ENCODE measurements around the gene CLIP2.
"Not testable (repeated sequence)": the region's sequence is repeated elsewhere in the genome, so short reads cannot be mapped to it uniquely, and the experiment has no call there.

The CLIP2 gene

DNA sequence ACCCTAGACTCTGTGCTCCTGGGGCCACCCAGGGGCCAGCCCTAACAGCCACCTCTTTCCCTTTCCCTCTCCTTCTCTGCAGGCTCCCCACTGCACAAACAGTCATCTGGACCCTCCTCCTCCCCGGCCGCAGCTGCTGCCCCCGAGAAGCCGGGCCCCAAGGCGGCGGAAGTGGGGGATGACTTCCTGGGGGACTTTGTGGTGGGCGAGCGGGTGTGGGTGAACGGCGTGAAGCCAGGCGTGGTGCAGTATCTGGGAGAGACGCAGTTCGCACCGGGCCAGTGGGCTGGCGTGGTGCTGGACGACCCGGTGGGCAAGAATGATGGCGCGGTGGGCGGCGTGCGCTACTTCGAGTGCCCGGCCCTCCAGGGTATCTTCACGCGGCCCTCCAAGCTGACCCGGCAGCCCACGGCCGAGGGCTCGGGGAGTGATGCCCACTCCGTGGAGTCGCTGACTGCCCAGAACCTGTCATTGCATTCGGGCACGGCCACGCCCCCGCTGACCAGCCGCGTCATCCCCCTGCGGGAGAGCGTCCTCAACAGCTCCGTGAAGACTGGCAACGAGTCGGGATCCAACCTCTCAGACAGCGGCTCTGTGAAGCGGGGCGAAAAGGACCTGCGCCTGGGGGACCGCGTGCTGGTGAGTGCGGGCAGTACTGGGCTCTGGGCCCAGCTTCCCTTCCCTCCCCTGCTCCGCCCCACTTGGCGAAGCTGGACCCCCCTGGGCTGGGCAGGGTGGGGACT, 49.3 kb downstream of the CLIP2 start:
- no peak for DNase-seq

DNA sequence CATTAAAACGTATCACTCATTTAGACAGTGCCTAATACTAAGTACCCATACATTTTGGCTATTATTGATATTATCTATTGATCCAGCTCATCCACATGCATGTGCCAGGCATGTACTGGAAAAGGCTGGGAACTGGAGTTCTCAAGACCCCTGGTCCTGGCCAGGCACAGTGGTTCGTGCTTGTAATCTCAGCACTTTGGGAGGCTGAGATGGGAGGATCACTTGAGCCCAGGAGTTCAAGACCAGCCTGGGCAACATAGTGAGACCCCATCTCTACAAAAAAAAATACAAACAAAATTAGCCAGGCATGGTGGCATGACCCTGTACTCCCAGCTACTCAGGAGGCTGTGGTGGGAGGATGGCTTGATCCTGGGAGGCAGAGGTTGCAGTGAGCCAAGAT, 50.4 kb downstream of the CLIP2 start:
- DNase-seq: not testable (repeated sequence)

DNA sequence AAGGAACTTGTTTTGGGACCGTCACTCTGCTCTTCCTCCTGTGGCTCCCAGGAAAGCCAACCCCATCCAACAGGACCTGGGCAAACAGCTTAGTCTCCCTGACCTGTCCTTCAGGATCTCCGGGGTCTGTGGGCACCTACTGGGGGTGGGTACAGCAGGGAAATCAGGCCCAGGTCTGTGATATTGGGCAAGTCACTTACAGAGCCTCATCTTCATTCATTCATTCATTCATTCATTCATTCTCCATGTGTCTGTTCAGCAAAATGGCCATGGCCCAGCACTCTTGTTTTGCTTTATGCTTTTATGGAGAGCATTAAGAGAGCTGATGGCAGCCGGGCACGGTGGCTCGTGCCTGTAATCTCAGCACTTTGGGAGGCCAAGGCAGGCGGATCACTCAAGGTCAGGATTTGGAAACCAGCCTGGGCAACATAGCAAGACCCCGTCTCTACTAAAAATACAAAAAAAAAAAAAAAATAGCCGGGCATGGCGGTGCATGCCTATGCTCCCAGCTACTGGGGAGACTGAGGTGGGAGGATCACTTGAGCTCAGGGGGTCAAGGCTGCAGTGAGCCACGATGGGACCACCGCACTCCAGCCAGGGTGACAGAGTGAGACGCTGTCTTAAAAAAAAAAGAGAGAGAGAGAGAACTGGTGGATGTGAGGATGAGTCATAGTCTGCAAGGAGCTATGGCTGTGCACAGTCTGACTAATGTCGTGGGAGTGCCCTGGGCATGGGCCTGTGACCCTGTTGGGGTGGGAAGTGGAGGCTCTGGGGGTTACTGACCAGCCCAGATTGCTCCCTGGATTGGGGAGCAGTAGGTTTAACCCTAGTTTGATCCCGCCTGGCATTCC, 54.3 kb downstream of the CLIP2 start:
- no peak for DNase-seq

DNA sequence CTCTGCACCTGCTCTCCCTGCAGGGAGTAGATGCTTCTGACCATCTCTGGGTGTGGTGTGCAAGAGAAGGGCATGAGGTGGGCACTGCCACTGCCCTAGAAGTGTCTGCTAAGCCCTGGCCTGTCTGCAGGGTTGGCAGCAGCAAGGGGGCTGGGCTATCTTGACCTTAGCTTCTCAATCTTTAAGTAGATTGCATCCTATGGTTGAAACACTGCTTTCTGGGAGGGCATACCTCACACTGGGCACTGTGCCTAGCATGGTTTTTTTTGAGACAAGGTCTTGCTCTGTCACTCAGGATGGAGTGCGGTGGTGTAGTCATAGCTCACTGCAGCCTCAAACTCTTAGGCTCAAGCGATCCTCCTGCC, 54.9 kb downstream of the CLIP2 start:
- DNase-seq: no peak

DNA sequence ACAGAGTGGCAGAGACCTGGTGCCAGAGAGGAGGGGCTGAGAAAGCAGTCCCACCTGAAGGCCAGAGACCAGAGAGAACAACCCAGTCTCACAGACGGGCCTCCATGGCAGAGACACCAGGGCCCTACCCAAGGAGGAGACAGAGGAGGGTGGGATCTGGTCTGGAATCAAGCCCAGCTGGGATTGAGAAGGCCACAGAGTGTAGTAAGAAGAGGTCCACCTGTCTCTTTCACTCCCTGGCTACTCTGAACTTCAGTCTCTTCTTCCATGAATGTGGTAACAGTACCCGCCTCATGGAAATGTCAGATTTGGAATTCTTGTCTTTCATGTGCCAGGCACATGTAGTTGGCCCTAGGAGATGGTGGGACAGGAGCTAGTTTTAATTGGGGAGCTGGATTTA, 55.6 kb downstream of the CLIP2 start:
- DNase-seq: no peak

DNA sequence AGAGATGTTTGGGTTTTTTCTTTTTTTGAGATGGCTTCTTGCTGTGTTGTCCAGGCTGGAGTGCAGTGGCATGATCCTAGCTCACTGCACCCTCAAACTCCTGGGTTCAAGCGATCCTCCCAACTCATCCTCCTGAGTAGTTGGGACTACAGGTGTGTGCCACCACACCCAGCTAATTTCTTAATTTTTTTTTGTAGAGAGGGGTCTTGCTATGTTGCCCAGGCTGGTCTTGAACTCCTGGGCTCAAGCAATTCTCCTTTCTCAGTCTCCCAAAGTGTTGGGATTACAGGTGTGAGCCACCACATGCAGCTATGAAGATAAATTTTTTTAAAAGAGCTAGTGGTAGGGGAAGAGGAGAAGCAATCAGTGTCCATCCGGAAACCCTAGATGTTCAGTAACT, 56.8 kb downstream of the CLIP2 start:
- no peak for DNase-seq

DNA sequence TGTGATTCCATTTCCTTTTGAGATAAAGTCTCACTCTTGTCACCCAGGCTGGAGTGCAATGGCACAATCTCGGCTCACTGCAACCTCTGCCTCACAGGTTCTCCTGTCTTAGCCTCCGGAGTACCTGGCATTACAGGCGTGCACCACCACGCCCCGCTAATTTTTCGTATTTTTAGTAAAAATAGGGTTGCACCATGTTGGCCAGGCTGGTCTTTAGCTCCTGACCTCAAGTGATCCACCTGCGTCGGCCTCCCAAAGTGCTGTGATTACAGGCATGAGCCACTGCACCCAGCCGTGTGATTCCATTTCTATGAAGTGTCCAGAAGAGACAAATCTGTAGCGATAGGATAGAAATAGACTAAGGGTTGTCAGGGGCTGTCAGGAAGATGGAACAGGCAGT, 60.4 kb downstream of the CLIP2 start:
- DNase-seq: no peak

DNA sequence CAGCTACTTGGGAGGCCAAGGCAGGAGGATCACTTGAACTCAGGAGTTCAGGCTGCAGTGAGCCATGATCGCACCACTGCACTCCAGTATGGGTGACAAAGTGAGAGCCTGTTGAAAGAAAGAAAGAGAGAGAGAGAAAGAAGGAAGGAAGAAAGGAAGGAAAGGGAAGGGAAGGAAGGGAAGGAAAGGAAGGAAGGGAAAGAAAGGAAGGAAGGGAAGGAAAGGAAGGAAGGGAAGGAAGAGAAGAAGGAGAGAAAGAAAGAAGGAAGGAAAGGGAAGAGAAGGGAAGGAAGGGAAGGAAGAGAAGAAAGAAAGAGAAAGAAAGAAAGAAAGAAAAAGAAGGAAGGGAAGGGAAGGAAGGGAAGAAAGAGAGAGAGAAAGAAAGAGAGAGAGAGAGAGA, 61.5 kb downstream of the CLIP2 start:
- no peak for DNase-seq

DNA sequence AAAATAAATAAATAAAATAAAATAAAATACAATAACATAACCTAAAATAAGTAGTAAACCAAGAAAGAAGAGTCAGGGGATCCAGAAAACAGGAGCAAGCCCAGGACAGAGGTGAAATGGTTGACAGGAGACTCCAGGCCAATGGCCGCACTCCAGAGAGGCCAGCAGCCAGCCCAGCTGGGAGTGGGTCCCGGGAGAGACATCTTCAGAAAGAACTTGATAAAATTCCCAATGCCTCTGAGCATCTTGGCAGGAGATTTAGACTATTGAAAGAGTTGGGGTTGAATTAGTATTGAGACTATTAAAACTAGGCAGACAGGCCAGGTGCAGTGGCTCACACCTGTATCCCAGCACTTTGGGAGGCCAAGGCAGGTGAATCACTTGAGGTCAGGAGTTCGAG, 62.6 kb downstream of the CLIP2 start:
- DNase-seq: no peak

DNA sequence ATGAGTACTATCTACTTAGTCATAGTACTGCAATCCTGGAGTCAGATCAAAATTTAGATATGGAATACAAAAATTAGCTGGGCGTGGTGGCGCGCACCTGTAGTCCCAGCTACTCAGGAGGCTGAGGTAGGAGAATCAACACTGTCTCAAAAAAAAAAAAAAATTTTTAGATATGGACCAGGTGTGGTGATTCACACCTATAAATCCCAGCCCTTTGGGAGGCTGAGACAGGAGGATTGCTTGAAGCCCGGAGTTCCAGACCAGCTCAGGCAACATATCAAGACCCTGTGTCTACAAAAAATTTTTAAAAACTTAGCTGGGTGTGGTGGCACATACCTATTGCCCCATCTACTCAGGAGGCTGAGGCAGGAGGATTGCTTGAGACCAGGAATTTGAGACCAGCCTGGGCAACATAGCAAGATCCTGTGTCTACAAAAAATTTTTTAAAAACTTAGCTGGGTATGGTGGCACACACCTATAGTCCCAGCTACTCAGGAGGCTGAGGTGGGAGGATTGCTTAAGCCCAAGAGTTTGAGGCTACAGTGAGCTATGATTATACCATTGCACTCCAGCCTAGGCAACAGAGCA, 63.4 kb downstream of the CLIP2 start:
- not testable (repeated sequence) for DNase-seq

DNA sequence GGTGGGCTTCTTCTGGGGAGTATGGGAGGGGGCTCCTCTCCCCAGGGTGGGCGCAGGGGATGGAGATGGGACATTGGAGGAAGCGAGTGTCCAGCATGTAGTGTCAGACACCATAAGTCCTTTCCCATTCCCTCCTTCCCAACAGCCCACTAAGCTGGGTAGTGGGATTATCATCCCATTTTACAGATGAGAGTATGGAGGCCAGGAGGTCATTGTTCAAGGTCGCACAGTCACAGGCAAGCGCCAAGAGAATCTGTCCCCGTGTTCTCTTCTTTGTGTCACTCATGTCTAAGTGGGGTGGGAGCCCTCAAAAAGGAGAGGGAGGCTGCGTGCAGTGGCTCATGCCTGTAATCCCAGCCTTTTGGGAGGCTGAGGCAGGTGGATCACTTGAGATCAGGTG, 64.8 kb downstream of the CLIP2 start:
- no peak for DNase-seq

DNA sequence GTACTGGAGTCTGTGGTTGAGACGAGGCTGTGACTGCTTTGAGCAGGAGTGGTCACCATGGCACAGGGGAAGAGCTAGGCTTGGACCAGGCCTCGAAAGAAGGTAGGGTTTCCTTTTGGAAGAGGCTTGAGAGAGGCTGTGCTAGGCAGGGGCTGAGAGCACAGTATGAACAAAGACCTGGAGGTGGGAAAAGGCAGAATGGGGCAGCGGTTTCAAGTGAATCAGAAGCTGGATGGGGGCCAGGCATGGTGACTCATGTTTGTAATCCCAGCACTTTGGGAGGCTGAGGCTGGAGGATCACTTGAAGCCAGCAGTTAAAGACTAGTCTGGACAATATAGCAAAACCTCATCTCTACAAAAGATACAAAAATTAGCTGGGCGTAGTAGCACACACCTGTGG, 65.9 kb downstream of the CLIP2 start:
- DNase-seq: no peak

DNA sequence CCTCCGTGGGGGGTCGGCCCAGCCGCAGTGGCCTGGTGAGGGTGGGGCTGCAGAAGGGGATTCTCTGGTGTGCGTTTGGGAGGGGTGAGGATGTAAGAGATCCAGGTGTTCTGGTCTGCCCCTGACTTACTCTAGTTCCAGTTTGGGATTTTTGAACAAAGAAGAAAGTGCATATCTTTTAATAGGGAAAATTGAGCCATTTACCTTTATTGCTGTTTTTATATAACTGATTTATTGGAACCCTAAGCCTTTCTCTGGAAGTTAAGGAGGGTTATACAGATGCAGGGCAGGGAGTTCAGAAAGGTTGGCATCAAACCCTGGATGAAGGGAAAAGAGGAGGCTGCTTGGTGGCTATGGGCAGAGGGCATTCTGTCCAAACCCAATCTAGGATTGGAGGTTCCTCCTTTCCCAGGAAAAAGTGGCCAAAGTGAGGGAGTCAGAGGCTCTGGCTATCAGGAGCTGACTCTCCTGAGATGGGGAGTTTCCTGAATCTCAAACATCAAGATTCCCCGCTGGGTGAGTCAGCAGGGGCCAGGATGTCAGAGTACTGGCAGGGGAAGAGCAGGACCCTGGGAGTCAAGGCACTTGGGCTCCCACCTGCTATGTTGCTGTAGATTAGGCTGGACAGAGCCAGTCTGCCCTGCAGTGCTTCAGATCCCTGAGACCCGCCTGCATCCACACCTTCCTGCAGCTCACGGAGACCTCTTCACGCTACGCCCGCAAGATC, 67.5 kb downstream of the CLIP2 start:
- DNase-seq: no peak

DNA sequence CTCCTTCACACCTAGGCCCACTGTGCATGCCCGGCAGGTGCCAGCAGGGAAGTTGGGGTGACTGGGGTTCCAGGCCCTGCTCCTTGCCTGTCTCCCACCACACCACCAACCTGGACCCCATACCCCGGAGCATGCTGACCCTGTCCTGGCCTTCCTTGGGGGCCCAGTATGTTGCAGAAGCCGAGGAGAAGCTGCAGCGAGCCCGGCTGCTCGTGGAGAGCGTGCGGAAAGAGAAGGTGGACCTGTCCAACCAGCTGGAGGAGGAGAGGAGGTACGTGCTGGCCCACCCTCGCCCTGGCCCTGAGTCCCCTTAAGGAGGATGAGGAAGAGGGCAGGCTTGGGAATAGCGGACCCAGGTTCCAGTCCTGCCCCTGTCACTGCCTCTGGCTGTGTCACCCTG, 70.8 kb downstream of the CLIP2 start:
- no peak for DNase-seq

DNA sequence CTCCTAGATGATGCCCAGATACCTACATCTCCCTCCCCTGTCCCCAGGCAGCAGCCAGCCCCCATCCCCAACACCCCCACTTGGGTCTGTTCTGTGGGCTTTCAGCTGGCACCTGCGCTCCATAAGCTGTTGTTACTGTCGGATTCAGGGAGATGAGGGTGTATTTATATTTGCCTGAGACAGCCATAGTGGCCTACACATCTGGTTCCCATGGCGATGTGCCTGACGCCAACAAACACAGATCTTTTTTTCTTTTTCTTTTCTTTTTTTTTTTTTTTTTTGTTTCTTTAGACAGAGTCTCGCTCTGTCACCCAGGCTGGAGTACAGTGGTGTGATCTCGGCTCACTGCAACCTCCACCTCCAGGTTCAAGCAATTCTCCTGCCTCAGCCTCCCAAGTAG, 73.1 kb downstream of the CLIP2 start:
- DNase-seq: no peak

DNA sequence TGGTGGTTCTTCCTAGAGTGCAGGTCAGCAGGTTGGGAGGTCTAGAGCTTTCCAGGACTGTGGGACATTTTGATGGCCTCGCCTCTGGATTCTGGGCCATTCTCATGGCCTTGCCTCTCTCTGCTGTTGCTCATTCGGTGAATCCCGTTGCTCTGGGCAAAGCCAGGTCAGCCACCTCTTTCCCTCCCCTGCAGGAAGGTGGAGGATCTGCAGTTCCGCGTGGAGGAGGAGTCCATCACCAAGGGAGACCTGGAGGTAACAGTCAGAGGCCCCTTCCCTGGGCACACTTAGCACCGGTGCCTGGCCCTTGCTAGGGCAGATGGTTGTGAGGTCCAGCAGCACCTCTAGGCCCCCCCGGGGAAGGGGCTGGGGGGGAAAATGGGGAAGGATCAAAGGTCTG, 74.9 kb downstream of the CLIP2 start:
- DNase-seq: no peak

DNA sequence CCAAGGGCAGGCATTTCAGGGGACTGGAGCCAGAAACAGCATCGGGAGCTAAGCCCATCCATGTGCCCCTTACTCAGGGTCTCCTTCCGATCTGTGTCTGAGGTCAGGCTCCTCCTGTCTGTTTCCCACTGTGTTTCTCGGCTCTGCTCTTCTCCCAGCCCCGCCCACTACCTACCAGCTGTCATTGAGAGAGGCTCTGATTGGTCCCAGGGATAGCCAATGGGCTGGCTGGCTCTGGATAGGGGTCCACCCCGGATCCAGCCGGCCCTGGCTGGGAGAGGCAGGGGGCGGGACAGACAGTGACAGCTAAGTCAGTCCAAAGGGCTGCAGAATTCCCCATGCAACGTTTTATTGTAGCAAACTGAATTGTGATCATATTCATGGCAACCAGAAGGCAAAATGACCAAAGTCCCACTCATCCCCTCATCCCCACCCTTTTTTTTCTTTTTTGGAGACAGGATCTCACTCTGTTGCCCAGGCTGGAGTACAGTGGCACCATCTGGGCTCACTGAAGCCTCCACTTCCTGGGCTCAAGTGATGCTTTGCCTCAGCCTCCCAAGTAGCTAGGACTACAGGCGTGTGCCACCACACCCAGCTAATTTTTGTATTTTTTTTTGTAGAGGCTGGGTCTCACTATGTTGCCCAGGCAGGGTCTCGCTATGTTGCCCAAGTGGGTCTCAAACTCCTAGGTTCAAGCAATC, 76.3 kb downstream of the CLIP2 start:
- no peak for DNase-seq

DNA sequence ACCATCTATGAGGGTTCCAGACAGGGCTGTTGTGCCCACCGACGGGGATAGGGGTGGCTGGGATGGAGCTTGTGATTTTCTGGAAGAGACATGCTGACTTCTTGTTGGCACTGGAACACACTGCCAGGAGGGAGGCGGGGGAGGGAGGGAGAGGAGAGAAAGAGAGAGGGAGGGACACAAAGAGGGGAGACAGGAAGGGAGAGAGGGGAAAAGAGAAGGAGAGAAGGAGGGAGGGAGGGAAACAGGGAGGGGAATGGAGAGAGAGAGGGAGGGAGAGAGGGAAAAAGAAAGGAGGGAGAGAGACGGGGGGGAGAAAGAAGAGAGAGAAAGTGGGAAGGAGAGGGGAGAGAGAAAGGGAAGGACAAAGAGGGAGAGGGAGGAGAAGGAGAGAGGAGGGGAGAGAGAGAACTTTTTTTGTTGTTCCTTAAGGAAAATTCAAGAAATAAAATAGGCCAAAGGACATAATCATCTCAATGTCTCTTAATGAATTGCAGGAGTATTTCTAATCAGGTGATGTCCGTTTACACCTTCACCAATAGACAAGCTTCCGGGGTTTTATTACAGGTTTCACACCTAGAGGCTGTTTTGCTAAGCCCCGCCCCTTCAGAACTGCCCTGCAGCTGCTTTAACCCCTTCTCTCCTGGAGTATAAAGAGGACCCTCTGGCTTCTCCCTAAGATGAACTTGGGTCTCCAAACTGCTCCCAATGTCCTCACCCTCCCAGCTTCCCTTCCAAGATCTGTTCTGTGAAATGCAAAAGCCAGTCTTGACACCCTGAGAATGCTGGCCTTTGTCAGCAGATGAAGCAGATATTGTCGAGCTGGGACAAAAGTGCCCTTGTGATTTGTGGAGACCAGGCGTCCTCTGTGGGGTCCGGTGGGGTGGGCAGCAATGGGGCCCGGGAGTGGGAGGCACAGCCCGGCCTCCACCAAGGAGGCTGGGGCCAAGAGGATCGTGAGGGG, 82.5 kb downstream of the CLIP2 start:
- DNase-seq: no peak

DNA sequence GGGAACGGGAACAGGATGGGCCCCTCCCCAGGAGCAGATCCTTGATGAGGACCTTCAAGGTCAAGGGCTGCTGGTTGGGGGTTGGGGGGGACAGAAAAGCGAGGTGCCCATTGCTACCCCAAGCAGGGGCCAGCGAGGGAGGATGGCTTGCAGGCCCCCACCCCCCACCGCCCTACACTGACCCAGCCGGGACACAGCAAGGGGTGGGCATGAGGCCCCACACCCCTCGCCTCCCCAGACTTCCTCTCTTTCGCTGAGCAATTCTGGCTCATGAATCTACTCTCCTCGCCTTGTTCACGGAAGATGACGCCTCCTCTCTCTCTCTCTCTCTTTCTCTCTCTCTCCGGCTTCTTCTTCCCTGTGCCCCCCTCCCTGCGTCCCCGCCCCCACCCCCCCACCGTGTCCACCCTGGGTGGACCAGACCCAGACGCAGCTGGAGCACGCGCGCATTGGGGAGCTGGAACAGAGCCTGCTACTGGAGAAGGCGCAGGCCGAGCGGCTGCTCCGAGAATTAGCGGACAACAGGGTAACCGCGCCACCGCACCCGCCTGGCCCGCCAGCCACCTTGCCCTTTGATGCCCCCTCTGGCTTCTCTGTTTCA, 83.4 kb downstream of the CLIP2 start:
- DNase-seq: no peak

DNA sequence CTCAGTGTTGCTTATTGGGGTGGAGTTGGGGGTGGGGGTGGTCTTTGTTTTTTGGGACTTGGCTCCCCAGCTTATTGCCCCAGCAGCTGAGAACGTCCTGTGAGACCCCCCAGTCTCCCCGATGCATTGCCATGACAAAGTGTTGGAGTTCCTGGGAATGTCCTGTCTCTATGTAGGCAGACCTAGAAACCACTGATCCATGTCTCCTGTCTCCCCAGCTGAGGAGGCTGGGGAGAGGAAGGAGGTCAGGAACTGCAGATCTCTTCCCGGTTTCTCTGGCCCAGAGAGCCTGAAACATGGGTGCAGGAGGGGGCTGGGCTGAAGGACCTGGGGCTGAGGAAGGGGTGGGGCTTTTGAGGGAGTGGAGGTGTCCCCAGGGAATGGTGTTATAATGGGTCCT, 84.3 kb downstream of the CLIP2 start:
- no peak for DNase-seq

DNA sequence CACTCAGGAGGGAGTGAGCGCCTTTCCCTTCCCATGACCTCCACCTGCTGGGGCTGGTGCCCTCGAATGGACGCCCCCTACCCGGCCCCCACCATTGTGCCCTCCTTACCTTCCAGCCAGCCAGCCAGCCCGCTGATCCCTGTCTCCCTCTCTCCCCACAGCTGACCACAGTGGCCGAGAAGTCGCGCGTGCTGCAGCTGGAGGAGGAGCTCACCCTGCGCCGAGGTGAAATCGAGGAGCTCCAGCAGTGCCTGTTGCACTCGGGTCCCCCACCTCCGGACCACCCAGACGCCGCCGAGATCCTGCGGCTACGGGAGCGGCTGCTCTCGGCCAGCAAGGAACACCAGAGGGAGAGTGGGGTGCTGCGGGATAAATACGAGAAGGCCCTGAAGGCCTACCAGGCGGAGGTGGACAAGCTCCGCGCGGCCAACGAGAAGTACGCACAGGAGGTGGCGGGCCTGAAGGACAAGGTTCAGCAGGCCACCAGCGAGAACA, 86.6 kb downstream of the CLIP2 start:
- DNase-seq: no peak

All from effector CD4-positive, alpha-beta T cell (primary cell).